ENCODE measurements around the gene NUDCD3.
A peak's percentile ranks its signal among the peaks of the same experiment; 100 is the strongest.

Gene NUDCD3

GRCh38 chr7:44490351-44491200 is at the start of gene NUDCD3:
TSS of gene NUDCD3 (minus strand) at chr7:44490658. CDS start at chr7:44490600, 58 bp downstream.
- DNase-seq (ENCODE audit: low read depth): peak; percentile 69

- no peak for DNase-seq (ENCODE audit: low read depth)
These were observed 49.4 kb upstream of the NUDCD3 start for GRCh38 chr7:44539669-44540506.

- DNase-seq (ENCODE audit: low read depth): no peak
These were observed 48.6 kb upstream of the NUDCD3 start for GRCh38 chr7:44538798-44539668.

- no peak for DNase-seq (ENCODE audit: low read depth)
These were observed 47.8 kb upstream of the NUDCD3 start for GRCh38 chr7:44538093-44538797.

GRCh38 chr7:44537442-44537841 is 47.0 kb upstream of the NUDCD3 start:
- DNase-seq (ENCODE audit: low read depth): no peak

- no peak for DNase-seq (ENCODE audit: low read depth)
These were observed 45.6 kb upstream of the NUDCD3 start for GRCh38 chr7:44536090-44536489.

GRCh38 chr7:44535348-44536064 is 45.0 kb upstream of the NUDCD3 start:
- no peak for DNase-seq (ENCODE audit: low read depth)

- no peak for DNase-seq (ENCODE audit: low read depth)
These were observed 44.0 kb upstream of the NUDCD3 start for GRCh38 chr7:44534501-44534900.

GRCh38 chr7:44534087-44534486 is 43.6 kb upstream of the NUDCD3 start:
- no peak for DNase-seq (ENCODE audit: low read depth)

- no peak for DNase-seq (ENCODE audit: low read depth)
These were observed 43.0 kb upstream of the NUDCD3 start for GRCh38 chr7:44533301-44534055.

- DNase-seq (ENCODE audit: low read depth): no peak
These were observed 41.2 kb upstream of the NUDCD3 start for GRCh38 chr7:44531421-44532380.

GRCh38 chr7:44530990-44531389 is 40.5 kb upstream of the NUDCD3 start:
- no peak for DNase-seq (ENCODE audit: low read depth)

GRCh38 chr7:44524811-44525388 is 34.4 kb upstream of the NUDCD3 start:
- DNase-seq (ENCODE audit: low read depth): no peak

GRCh38 chr7:44522315-44522714 is 31.9 kb upstream of the NUDCD3 start:
- DNase-seq (ENCODE audit: low read depth): no peak

- no peak for DNase-seq (ENCODE audit: low read depth)
These were observed 31.1 kb upstream of the NUDCD3 start for GRCh38 chr7:44521347-44522095.

GRCh38 chr7:44520574-44520973 is 30.1 kb upstream of the NUDCD3 start:
- DNase-seq (ENCODE audit: low read depth): no peak

GRCh38 chr7:44519546-44519945 is 29.1 kb upstream of the NUDCD3 start:
- DNase-seq (ENCODE audit: low read depth): no peak

GRCh38 chr7:44518761-44519160 is 28.3 kb upstream of the NUDCD3 start:
- DNase-seq (ENCODE audit: low read depth): no peak
